ENCODE measurements around the gene CYBC1. TPM values are rescaled to one million over a fixed set of nuclear protein-coding genes. Genes with fewer than 3 reads are reported as not detected.

The CYBC1 gene
- total RNA-seq, 2 donors from 2014 or later: 58.4 to 79.0 TPM

DNA sequence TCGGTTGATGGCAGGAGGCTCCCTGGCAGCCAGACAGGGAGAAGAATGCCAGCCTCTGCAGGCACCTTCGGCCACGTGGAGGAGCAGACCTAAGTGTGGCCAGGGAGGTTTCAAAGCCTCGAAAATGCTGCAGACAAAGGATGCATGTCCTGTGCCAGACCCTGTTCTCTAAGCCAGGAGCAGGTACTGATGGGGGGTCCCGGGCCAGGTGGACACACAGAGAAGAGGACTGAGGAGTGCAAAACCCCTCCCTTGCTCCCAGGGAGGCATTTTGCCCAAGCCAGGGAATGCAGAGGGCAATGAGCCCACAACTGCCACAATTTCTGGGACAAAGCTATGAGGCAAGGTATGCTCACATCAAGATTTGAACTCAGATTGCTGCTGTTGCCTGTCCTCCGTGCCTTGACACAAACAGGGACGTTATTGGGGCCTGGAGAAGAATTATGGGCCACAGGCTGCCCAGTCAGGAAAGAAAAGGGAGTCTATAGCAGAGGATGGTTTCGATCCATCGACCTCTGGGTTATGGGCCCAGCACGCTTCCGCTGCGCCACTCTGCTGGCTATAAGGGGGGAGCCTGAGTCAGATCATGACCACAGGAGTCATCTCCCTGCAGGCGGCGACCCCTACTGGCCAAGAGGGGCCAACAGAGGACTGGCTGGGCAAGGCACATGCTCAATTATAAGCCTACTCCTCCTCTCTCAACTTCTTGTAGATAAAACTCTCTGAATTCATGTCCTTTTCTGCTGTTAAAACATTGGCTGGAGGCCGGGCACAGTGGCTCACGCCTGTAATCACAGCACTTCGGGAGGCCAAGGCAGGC, 43.9 kb upstream of the CYBC1 start:
- intact Hi-C loops (cut with DNase I): no loop called here

DNA sequence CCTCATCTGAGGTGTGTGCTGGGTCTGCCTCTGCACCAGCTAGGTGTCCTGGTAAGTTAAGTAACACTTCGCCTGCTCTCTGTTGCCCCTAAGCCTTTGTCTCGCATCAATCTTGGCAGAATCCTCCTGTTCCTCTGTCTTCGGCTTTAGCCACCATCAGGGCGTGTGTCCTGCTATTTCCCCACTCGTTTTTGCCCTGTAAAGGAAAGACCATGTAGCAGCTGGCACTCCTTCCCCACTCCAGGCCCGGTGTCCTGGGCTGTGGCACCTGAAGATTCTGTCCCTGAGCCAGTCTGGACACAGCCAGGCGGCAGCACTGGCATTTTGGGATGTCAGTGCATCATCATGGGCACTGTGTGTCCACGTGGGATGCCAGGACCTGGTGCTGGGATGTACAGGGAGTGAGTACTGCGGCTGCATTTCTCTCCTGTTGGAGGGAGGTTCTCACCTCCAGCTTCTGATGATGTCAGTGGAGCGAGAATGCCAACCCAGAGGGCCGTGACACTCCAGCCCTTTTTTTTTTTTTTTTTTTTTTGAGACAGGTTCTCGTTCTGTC, 42.8 kb upstream of the CYBC1 start:
- H3K9me3 ChIP-seq: no peaks in the 10 kb centered on the region
- no peak overlapping the region for H3K27ac ChIP-seq
- no peak for DNase-seq
- intact Hi-C loops (cut with DNase I): no loop called here
- no peaks in the 10 kb centered on the region for H3K36me3 ChIP-seq
- TF ChIP-seq, protein P1, sequence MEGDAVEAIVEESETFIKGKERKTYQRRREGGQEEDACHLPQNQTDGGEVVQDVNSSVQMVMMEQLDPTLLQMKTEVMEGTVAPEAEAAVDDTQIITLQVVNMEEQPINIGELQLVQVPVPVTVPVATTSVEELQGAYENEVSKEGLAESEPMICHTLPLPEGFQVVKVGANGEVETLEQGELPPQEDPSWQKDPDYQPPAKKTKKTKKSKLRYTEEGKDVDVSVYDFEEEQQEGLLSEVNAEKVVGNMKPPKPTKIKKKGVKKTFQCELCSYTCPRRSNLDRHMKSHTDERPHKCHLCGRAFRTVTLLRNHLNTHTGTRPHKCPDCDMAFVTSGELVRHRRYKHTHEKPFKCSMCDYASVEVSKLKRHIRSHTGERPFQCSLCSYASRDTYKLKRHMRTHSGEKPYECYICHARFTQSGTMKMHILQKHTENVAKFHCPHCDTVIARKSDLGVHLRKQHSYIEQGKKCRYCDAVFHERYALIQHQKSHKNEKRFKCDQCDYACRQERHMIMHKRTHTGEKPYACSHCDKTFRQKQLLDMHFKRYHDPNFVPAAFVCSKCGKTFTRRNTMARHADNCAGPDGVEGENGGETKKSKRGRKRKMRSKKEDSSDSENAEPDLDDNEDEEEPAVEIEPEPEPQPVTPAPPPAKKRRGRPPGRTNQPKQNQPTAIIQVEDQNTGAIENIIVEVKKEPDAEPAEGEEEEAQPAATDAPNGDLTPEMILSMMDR (IDR thresholded peaks at IDR 0.05): no peak
- peaks cover 9% of the 10 kb centered on the region for H3K4me1 ChIP-seq
- H3K9ac ChIP-seq (ENCODE audit: low read depth in 2 of 2, low read length in 2 of 2): no peak overlapping the region
- H3K4me3 ChIP-seq: no peak overlapping the region
- H3K27me3 ChIP-seq: no peaks in the 10 kb centered on the region

More for the DNA sequence above, 43.9 kb upstream of the CYBC1 start:
- Histone ChIP-seq H3K27me3 (no peaks in the 10 kb centered on the region), H3K9ac (ENCODE audit: low read depth in 2 of 2, low read length in 2 of 2) (peak overlapping the region; percentile 36 to 46), H3K36me3 (no peaks in the 10 kb centered on the region), H3K27ac (no peak overlapping the region), H3K4me1 (peaks cover 9% of the 10 kb centered on the region), H3K9me3 (no peaks in the 10 kb centered on the region), H3K4me3 (no peak overlapping the region)
- DNase-seq: peak; percentile 93
- TF ChIP-seq, protein P1 (IDR thresholded peaks at IDR 0.05): peak; percentile 83

DNA sequence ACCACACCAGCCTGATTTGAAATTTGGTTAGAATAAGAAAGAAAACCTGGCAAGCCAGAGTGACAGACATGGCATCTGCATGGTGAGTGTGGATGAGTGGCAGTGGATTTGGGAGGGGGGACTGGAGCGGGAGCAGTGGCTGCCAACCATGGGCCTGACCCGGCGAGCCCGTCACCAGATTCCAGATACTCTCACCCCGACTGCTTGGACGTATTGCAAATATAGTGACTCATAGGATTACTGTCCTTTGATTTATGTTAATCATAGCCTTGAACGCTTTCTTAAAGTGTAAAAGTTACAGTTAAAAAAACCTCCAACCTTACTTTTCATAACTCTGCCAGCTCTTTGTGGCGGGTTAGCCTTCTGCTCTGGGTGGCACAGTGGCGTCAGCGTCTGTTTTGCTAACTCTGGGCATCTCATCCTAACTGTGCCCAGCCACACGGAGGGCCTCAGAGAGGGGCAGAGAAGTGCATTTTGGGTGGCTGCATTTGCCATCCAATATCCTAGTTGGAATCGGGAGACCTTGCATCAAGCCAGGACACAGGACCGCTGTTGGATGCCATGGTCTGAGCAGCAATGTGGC, 42.2 kb upstream of the CYBC1 start:
- Histone ChIP-seq H3K36me3 (no peaks in the 10 kb centered on the region), H3K4me3 (no peak overlapping the region), H3K9ac (ENCODE audit: low read depth in 2 of 2, low read length in 2 of 2) (no peak overlapping the region), H3K9me3 (no peaks in the 10 kb centered on the region), H3K27me3 (no peaks in the 10 kb centered on the region), H3K27ac (no peak overlapping the region), H3K4me1 (peaks cover 9% of the 10 kb centered on the region)
- TF ChIP-seq, protein P1 (IDR thresholded peaks at IDR 0.05): no peak
- intact Hi-C loops (cut with DNase I): no loop called here
- DNase-seq: no peak

DNA sequence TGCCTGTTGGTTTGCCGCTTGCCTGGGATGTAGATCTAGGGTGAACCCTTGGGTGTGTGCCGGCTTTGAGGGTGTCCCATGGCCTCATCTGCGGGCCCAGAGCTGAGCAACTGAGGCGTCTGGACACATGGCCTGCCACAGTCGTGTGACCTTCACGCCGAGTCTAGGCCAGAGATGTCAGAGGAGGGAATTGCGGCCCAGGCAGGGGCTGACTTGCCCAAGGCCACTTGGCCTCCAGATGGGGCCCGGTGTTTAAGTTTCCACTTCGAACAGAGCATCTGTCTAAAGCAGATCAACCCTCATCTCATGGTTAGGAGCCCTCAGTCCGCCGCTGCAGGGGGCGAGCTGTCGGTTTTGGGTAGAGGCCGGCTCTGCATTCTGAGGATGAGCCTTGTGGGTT, 41.0 kb upstream of the CYBC1 start:
- H3K9me3 ChIP-seq: no peaks in the 10 kb centered on the region
- TF ChIP-seq, protein P1 (IDR thresholded peaks at IDR 0.05): no peak
- no peaks in the 10 kb centered on the region for H3K27me3 ChIP-seq
- no peak for DNase-seq
- intact Hi-C loops (cut with DNase I): no loop called here
- H3K4me3 ChIP-seq: no peak overlapping the region
- no peaks in the 10 kb centered on the region for H3K36me3 ChIP-seq
- H3K27ac ChIP-seq: no peak overlapping the region
- H3K4me1 ChIP-seq: peaks cover 6% of the 10 kb centered on the region
- H3K9ac ChIP-seq (ENCODE audit: low read depth in 2 of 2, low read length in 2 of 2): no peak overlapping the region

DNA sequence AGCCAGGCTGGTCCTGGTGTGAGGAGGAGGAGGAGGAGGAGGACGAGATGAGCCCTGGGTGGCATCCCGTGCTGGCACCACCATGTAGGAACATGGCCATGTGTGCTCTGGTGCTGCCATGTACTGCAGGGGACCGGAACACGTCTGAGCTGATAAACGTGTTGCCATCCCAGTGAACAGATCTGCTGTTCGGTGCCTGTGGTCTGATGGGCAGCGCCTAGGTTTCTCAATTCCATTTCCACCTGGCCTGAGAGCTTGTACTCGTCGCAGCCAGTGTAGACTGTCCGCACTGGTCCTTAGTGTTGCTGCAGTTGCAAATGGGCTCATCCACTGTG, 40.6 kb upstream of the CYBC1 start:
- H3K36me3 ChIP-seq: no peaks in the 10 kb centered on the region
- no peaks in the 10 kb centered on the region for H3K9me3 ChIP-seq
- H3K4me1 ChIP-seq: peaks cover 2% of the 10 kb centered on the region
- no peak for DNase-seq
- TF ChIP-seq, protein P1 (IDR thresholded peaks at IDR 0.05): no peak
- H3K27ac ChIP-seq: no peak overlapping the region
- H3K27me3 ChIP-seq: no peaks in the 10 kb centered on the region
- H3K9ac ChIP-seq (ENCODE audit: low read depth in 2 of 2, low read length in 2 of 2): peak overlapping the region in 1 of 2 donors; percentile 17
- intact Hi-C loops (cut with DNase I): no loop called here
- H3K4me3 ChIP-seq: no peak overlapping the region
